ENCODE data around the gene HBA2.
"Not testable (repeated sequence)": the region's sequence is repeated elsewhere in the genome, so short reads cannot be mapped to it uniquely, and the experiment has no call there.

The HBA2 gene

DNA sequence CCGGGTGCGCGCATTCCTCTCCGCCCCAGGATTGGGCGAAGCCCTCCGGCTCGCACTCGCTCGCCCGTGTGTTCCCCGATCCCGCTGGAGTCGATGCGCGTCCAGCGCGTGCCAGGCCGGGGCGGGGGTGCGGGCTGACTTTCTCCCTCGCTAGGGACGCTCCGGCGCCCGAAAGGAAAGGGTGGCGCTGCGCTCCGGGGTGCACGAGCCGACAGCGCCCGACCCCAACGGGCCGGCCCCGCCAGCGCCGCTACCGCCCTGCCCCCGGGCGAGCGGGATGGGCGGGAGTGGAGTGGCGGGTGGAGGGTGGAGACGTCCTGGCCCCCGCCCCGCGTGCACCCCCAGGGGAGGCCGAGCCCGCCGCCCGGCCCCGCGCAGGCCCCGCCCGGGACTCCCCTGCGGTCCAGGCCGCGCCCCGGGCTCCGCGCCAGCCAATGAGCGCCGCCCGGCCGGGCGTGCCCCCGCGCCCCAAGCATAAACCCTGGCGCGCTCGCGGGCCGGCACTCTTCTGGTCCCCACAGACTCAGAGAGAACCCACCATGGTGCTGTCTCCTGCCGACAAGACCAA lies at the start of gene HBA2:
Gene HBA2 (plus strand): TSS at position 503 of the 568 bp plus-strand sequence. CDS start 37 bp downstream, at position 540.
- DNase-seq: not testable (repeated sequence)

DNA sequence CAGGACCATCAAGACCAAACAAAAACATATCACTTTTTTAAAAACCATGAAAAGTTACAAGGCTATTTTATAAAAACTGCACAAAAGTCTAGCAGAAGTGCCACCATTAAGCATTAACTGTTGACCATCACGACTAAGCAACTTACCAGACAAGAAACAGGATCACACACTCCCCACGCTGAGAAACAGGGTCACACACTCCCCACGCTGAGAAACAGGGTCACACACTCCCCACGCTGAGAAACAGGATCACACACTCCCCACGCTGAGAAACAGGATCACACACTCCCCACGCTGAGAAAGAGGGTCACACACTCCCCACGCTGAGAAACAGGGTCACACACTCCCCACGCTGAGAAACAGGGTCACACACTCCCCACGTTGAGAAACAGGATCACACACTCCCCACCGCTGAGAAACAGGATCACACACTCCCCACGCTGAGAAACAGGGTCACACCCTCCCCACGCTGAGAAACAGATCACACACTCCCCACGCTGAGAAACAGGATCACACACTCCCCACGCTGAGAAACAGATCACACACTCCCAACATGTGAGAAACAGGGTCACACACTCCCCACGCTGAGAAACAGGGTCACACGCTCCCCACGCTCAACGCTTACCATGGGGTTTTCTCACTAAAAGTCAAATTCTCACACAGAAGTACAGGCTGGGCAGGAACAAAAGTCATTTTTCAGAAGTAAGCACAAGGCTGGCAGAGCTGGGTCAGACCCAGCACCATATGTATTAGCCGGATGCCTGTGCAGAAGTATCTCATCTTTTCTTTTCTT lies 48.9 kb upstream of the HBA2 start:
- not testable (repeated sequence) for DNase-seq

DNA sequence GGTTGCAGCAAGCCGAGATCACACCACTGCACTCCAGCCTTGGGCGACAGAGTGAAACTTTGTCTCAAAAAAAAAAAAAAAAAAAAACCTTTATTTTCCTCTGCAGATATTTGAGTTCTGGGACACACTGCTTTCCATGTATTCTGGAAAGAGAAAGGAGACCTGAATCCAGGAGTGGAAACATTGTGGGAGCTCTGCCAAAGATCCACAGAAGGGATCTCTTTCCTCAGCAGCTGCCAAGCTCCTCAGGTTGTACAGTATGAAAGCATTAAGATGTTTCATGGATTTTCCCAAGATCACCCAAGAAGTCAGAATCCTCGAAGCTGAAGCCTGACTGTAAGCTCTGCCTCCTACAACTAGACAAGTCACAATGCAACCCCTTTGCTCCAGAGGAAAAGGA lies 47.7 kb upstream of the HBA2 start:
- DNase-seq: no peak

DNA sequence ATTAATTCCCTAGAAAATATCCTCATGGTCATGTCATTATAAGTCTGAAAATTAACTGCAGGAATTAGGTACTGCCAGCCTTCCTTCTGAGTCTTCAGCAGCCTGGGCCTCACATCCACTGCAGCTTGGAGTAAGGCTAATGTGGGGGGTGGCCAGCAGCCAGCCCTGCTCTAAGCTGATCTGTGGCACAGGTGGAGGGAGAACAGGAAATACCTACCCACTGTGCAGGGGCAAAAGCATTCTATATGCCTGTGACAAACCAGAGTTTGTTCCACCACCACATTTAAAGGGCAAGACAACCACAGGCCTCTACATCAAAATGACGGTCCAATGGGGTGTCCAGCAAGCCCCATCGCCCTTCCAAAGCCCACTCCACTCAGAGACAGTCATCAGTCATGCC lies 43.6 kb upstream of the HBA2 start:
- DNase-seq: no peak

DNA sequence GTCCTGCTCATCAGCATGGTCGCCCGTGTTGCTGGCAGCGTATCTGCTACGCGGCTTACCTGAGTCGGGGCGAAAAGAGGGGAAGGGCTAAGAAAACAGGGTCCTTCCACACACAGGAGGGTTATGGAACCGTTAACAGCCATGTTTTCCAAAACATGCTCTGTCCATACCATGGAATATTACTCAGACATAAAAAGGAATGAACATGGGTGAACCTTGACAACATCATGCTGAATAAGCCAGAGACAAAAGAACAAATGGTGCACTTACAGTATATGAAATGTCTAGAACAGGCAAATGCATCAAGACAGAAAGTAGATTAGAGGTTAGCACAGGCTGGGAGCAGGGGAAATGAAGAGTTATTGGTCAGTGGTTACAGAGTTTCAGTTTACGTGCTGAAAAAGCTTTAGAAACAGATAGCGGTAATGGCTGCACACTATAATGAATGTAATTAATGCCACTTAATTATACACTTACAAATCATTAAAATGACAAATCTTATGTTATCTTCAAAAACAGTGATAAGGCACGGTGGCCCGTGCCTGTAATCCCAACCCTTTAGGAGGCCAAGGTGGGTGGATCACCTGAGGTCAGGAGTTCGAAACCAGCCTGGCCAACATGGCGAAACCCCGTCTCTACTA lies 42.0 kb upstream of the HBA2 start:
- no peak for DNase-seq

DNA sequence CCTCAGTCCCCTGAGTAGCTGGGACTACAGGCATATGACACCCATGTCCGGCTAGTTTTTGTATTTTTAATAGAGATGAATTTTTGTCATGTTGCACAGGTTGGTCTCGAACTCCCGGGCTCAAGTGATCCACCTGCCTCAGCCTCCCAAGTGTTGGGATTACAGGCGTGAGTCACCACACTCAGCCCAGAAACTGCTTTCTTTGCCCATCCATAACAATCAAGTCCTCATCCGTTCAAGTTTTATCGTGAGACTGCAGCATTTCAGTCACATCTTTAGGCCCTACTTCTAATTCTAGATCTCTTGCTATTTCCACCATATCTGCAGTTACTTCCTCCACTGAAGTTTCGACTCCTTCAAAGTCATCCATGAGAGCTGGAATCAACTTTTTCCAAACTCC lies 40.6 kb upstream of the HBA2 start:
- no peak for DNase-seq

DNA sequence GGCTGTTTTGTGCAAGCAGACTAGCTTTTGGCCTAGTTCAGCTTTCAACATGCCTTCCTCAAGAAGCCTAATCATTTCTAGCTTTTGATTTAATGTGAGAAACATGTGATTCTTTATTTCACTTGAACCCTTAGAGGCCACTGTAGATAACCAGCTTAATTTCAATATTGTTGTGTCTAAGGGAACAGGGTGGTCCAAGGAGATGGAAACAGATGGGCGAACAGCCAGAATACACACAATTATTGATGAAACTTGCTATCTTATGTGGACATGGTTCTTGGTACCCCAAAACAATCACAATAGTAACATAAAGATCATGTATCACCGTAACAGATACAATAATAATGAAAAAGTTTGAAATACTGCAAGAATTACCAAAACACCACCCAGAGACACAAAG lies 39.0 kb upstream of the HBA2 start:
- no peak for DNase-seq

DNA sequence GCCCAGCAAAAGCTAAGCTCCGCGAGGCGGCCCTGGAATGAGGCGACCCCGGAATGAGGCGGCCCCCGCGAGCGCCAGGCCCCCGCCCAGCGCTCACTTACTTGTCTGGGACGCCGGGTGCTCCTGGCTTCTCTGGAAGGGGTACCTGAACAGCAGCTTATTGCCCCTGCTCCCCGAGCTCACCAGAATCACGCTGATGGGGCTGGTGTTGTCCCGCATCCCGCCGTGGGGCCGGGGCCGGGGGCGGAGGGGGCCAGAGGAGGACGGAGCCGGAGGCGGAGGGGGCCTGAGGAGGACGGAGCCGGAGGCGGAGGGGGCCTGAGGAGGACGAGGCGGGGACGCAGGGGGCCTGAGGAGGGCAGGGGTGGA lies 34.6 kb upstream of the HBA2 start:
- DNase-seq: peak; percentile 31

DNA sequence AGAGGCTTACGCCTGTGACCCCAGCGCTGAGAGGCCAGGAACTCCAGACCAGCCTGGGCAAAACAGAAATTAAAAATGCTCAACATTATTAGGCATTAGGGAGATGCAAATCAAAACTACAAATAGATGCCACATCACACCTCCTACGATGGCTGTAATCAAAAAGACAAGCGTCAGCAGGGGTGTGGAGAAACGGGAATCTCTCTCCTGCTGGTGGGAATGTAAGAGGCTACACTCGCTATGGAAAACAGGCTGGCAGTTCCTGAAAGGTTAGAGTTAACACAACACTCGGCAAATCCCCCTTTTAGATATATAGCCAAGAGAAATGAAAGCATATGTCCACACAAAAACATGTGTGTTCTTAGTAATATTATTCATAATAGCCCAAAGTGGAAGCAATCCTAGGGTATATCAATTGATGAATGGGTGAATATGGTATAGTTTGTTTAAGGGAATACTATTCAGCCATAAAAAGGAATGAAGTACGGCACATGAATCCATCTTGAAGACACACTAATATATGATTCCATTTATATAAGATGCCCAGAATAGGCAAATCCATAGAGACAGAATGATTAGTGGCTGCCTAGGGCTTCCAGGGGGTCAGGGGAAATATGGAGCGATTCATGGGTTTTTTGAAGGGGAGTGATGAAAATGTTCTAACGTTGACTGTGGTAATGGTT lies 32.4 kb upstream of the HBA2 start:
- no peak for DNase-seq

DNA sequence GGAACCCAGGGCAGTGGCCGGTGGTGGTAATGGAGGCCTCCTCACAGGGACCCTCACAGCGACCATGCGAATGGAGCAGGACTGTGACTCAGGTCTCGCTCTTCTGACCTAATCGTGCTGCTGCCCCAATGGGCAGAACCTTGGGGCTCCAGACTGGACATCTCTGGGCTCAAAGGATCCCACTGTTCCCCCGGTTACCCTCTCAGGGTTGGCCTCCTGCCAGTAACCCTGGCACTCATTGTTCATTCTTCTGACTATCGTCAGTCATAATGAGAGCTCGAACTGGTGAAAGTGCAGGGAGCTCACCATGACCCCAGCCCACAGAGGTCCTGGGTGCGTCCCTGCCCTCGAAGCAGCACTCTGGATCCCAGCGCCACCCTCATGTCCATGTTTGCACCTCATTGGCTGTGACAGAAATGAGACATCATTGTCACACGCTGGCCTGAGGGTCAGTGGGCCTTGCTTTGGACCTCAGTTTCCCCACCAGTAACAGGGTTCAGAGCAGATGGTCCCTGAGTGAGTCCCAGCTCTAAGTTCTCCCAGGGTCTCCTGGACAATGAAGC lies 30.2 kb upstream of the HBA2 start:
- DNase-seq: no peak

DNA sequence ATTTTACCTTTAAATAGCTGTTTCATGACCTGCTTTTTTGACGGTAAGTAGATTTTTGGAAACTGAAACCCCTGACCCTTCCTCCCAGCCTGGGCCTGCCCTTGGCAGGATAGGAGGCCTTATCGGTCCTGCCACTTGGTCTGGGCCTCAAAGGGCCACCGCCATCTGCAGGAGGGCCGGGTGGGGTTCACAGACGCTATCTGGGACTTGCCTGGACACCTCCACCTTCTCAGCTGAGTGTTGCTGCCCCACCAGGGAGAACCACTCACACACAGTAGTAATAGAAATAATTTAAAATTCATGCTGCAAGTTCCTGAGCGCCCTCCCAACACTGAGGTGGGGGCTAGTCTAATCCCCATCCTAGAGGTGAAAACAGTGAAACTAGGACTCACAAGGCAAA lies 29.6 kb upstream of the HBA2 start:
- no peak for DNase-seq

DNA sequence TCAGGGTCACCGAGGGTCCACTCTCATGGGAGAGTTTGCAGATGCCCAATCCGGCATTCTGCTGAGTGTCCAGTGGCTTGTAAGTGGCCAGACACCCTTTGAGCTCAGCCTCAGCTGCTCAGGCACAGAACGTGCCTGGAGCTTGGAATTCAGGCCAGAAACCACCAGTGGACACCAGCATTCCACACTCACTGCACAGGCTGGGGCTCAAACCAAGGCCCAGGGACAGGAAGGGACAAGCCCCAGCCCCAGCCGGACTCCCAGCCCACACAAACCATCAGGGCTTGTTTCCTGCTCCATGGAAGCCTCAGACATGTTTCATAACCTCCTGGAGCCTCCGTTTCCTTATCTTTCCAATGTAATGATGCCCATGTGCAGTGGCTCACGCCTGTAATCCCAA lies 29.2 kb upstream of the HBA2 start:
- no peak for DNase-seq

DNA sequence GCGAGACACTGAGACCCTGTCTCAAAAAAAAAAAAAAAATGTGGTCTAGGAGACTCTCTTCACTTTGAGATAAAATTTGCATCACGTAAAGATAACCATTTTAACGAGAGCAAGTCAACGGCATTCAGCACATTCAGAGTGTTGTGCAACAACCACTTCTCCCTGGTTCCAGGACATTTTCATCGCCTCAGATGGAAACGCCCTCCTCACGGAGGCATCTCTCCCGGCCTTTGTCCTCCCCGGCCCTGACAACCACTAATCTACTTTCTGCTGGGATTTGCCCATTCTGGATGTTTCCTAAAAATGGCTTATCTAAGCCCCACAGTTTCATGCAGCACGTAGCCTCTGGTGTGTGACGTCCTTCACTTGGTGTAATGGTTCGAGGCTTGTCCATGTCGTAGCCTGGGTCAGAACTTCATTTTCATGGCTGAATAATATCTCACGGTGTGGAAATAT lies 27.9 kb upstream of the HBA2 start:
- no peak for DNase-seq

DNA sequence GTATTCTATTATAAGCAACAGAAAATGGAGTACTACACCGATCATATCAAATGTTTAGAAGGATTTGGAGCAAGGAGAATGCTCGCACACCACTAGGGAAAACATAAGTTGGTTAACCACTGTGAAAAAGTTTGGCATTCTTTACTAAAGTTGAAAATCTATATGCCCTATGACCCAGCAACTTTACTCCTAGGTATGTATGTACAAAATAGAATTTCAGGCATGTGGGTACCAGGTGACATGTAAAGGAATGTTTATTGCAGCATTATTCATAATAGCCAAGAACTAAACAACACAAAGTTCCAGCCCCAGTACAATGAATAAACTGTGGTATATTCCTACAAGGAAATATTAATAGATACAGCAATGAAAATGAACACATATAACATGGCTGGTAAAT lies 26.0 kb upstream of the HBA2 start:
- DNase-seq: no peak

DNA sequence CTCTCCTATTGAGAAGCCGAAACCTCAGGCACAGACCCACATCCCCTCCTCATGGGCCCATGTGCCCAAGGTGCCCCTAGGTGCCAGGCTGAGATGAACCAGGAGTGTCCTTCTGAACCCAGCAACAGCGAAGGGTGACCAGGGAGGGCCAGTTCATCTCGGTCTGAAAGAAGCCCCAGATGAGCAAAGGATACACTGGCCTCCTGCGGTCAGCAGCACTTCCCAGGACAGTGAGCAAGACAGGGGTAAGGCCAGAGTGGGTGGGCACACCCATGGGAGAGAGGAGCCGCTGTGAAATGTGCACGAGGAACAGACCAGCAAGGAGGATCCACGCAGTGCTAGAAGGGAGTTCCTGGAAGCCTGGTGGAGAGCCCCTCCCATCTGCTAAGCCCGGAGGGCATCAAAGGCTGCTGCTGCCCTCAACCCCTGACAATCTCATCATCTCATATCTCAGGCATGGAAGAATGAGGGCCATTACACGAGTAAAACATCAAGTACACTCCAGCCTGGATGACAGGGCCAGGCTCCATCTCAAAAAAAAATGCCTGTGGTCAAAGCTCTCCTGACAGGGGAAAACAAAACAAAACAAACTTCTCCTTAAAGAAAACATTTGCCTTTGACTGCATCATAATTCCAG lies 23.5 kb upstream of the HBA2 start:
- no peak for DNase-seq

DNA sequence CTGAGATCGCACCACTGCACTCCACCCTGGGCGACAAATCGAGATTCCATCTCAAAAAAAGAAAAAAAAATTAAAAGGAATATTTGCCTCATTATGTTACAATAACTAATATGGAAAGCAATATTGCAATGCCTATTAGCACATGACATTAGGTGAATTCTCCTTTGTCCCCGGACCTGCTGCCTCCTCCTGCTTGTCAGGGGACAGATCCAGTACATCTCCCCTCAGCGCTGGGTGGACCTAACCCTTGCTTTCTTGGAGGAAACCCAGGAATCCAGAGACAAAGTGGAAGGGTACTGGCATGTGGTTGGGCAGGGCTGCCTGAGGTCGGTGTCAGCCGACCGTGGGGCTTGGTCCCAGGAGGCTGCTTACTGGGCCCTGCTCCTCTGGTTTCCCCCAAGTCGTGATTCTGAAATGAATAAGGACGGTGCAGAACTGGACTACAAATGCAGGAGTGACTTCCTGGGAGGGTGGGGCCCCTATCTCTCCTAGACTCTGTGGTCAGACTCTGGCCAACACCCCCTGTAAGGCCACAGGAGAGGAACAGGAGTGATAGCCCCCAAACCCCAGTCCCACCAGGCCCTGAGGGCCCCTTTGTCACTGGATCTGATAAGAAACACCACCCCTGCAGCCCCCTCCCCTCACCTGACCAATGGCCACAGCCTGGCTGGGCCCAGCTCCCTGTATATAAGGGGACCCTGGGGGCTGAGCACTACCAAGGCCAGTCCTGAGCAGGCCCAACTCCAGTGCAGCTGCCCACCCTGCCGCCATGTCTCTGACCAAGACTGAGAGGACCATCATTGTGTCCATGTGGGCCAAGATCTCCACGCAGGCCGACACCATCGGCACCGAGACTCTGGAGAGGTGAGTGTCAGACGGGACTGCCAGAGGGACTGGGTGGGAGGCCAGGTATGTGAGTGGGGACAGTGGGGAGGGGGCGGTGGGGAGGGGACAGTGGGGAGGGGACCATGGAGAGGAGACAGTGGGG lies 20.2 kb upstream of the HBA2 start, which contains the start of gene HBZ:
Gene HBZ (plus strand): TSS at position 504 of the 988 bp plus-strand sequence. CDS start 266 bp downstream, at position 770.
- no peak for DNase-seq

DNA sequence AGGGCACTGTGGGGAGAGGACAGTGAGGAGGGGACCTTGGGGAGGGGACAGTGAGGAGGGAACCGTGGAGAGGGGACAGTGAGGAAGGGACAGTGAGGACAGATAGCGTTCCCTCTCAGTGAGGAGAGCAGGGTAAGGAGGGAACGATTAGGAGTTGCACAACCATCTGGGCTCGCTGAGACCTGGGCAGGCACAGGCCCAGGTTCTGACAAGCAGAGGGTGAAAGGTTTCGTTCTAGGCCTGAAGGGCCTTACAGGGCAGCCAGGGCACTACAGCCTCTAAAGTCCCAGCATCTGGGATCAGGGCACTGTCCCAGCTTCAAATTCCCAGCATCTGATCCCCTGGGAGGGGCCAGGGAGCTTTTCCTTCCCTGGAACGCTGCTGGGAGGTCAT lies 19.6 kb upstream of the HBA2 start:
- not testable (repeated sequence) for DNase-seq

DNA sequence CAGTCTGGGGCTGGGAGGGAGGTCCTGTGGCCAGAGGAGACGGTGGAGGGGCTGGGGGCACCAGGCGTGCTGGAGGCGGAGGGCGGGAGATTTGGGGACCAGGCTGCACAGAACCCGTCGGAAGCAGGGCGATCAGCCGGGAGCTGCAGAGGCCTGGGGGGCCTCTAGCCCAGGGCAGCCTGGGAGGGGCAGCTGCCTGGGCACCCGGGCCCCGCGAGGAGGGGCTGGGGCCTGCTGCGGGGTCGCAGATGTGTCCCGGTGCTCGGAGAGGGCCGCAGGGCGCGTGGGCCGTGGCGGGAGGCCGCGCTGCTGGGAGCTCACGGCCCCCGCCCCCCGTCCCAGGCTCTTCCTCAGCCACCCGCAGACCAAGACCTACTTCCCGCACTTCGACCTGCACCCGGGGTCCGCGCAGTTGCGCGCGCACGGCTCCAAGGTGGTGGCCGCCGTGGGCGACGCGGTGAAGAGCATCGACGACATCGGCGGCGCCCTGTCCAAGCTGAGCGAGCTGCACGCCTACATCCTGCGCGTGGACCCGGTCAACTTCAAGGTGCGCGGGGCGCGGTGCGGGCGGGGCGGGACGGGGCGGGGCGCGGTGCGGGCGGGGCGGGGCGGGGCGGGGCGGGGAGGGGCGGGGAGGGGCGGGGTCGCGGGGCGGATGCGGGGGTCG lies 19.0 kb upstream of the HBA2 start:
- not testable (repeated sequence) for DNase-seq

DNA sequence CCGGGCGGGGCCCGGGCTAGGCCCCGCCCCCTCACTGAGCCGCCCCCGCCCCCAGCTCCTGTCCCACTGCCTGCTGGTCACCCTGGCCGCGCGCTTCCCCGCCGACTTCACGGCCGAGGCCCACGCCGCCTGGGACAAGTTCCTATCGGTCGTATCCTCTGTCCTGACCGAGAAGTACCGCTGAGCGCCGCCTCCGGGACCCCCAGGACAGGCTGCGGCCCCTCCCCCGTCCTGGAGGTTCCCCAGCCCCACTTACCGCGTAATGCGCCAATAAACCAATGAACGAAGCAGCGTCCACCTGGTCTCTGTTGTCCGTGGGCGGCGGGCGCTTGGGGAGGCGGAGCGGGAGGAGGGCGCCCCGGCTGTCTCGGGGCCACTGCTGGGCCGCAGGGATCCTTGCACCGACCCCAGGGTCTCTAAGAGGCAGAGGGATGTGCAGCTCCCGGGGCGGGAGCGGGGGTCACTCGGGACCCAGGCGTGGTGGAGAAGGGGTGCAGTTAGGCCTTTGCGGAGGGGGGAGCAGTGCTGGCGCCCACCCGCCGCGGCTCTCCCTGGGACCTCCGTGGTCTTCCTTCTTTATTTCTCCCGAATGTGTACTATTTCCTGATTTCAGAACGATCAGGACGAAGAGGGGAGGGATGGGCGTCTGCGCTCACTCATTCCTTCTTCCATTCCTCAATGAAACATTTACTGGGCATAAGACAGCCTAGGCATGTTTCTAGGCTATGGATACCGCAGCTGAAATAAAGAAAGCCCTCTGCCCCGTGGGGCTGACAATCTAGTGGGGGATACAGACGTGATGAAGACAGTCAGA lies 18.3 kb upstream of the HBA2 start:
- peak; percentile 10 for DNase-seq

DNA sequence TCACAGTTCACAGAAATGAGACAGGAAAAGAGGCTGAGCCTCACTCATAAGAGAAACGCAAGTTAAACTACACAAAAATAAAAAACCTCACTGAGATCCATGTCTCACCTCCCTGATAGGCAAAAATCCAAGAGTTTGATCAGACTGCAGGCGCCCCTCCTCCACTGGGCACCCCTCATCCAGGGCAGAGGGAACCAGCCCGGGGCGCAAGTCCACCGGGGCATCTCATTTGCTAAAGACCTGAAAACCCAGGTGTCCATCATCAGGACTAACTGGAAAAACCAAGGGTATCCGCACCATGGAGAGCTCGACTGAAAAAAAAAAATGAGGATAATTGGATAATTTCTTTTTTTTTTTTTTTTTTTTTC lies 17.7 kb upstream of the HBA2 start:
- DNase-seq: no peak

All from CD4-positive, alpha-beta T cell treated with Interleukin-17A for 4 hours (primary cell).